Karpas-422 (cell line): ENCODE results near the gene TOMM22. TPM values are rescaled to one million over a fixed set of nuclear protein-coding genes. Genes with fewer than 3 reads are reported as not detected.

Experiments used
- DNase-seq: peaks from one replicate; pipeline ENCODE4 v3.0.0-alpha.2; 2015
- H2AFZ ChIP-seq: fragments of 200-600 bp; sonication (generic); 2 replicates; pipeline ENCODE4 v1.6.1; 2014; ENCODE audit warnings: antibody characterized with exemption, low read length, mixed read lengths
- H3K27ac ChIP-seq: fragments of 200-600 bp; sonication (generic); 2 replicates; pipeline ENCODE4 v1.5.1; 2014; ENCODE audit warnings: mild to moderate bottlenecking, low read length, moderate library complexity
- H3K27me3 ChIP-seq: fragments of 200-600 bp; sonication (generic); 2 replicates; pipeline ENCODE4 v1.6.1; 2014; ENCODE audit warnings: low read length, mixed read lengths
- H3K36me3 ChIP-seq: fragments of 200-600 bp; sonication (generic); 2 replicates; pipeline ENCODE4 v1.6.1; 2014; ENCODE audit warnings: low read length, mixed read lengths; ENCODE audit not compliant: insufficient read depth
- H3K4me1 ChIP-seq: fragments of 200-600 bp; sonication (generic); 2 replicates; pipeline ENCODE4 v1.6.1; 2014; ENCODE audit warnings: mild to moderate bottlenecking, low read length, mixed read lengths
- H3K4me2 ChIP-seq: fragments of 200-600 bp; sonication (generic); 2 replicates; pipeline ENCODE4 v1.6.1; 2014; ENCODE audit warnings: low read length, low read depth, mild to moderate bottlenecking; ENCODE audit not compliant: poor library complexity, severe bottlenecking
- H3K4me3 ChIP-seq: fragments of 200-600 bp; sonication (generic); 2 replicates; pipeline ENCODE4 v1.5.1; 2014; ENCODE audit warnings: mild to moderate bottlenecking, antibody characterized with exemption, low read length, mixed read lengths
- H3K79me2 ChIP-seq: fragments of 200-600 bp; sonication (generic); 2 replicates; pipeline ENCODE4 v1.6.1; 2014; ENCODE audit warnings: mild to moderate bottlenecking, low read length, mixed read lengths
- H3K9ac ChIP-seq: fragments of 200-600 bp; sonication (generic); 2 replicates; pipeline ENCODE4 v1.6.0; 2014; ENCODE audit warnings: low read length
- H3K9me2 ChIP-seq: fragments of 200-600 bp; sonication (generic), shearing (Covaris generic); replicated peaks from 2 replicates; pipeline ENCODE4 v1.6.0; 2014; ENCODE audit warnings: mild to moderate bottlenecking, low read length, moderate library complexity; ENCODE audit not compliant: insufficient read depth
- H3K9me3 ChIP-seq: fragments of 300-700, 200-600 bp; sonication (generic); 2 replicates; pipeline ENCODE4 v1.6.1; 2014; ENCODE audit warnings: low read length, mixed read lengths
- H4K20me1 ChIP-seq: fragments of 200-600 bp; sonication (generic); 2 replicates; pipeline ENCODE4 v1.6.1; 2014; ENCODE audit warnings: mild to moderate bottlenecking, antibody characterized with exemption, low read length, low read depth; ENCODE audit not compliant: insufficient read depth
- total RNA-seq: library from RNA; depleted of rRNA; stranded (reverse); fragments of >200 nt; shearing (Covaris generic); gene quantifications from 2 replicates; pipeline ENCODE4 v1.2.3, GENCODE V29; 2014; ENCODE audit warnings: low replicate concordance

TOMM22 gene
- total RNA-seq, 1 experiment from 2014 or later, result 74.1 TPM

- H3K4me2 ChIP-seq, result no peak overlapping the region
- peaks cover 40% of the 10 kb centered on the region for H4K20me1 ChIP-seq
- H3K36me3 ChIP-seq, result peaks cover 27% of the 10 kb centered on the region
- H3K79me2 ChIP-seq, result peaks cover 78% of the 10 kb centered on the region
- H3K27me3 ChIP-seq, result no peaks in the 10 kb centered on the region
- H3K27ac ChIP-seq, result no peak overlapping the region
- H3K4me3 ChIP-seq, result no peak overlapping the region
- peaks cover 15% of the 10 kb centered on the region for H3K4me1 ChIP-seq
- no peaks in the 10 kb centered on the region for H3K9me3 ChIP-seq
- no peaks in the 10 kb centered on the region for H3K9me2 ChIP-seq
- no peak overlapping the region for H3K9ac ChIP-seq
- H2AFZ ChIP-seq, result no peak overlapping the region
- DNase-seq, result no peak
These were observed 32.2 kb downstream of the TOMM22 start for GRCh38 chr22:38713921-38714320.

- no peak for DNase-seq
- peaks cover 19% of the 10 kb centered on the region for H3K36me3 ChIP-seq
- H3K79me2 ChIP-seq, result peaks cover 67% of the 10 kb centered on the region
- no peak overlapping the region for H3K4me2 ChIP-seq
- H2AFZ ChIP-seq, result no peak overlapping the region
- no peaks in the 10 kb centered on the region for H3K27me3 ChIP-seq
- peaks cover 31% of the 10 kb centered on the region for H4K20me1 ChIP-seq
- H3K9ac ChIP-seq, result no peak overlapping the region
- no peak overlapping the region for H3K4me3 ChIP-seq
- H3K27ac ChIP-seq, result no peak overlapping the region
- no peaks in the 10 kb centered on the region for H3K9me3 ChIP-seq
- H3K4me1 ChIP-seq, result peaks cover 2% of the 10 kb centered on the region
- H3K9me2 ChIP-seq, result no peaks in the 10 kb centered on the region
These were observed 33.5 kb downstream of the TOMM22 start for GRCh38 chr22:38715176-38715764.

GRCh38 chr22:38715852-38716251 lies 34.1 kb downstream of the TOMM22 start:
- Histone ChIP-seq H3K9ac (no peak overlapping the region), H3K36me3 (peaks cover 18% of the 10 kb centered on the region), H2AFZ (no peak overlapping the region), H3K27me3 (no peaks in the 10 kb centered on the region), H4K20me1 (peaks cover 29% of the 10 kb centered on the region; the same call in 1 of the 2 replicates), H3K9me2 (no peaks in the 10 kb centered on the region), H3K4me3 (no peak overlapping the region), H3K27ac (no peak overlapping the region), H3K4me2 (no peak overlapping the region), H3K79me2 (peaks cover 62% of the 10 kb centered on the region), H3K9me3 (no peaks in the 10 kb centered on the region), H3K4me1 (no peaks in the 10 kb centered on the region)
- DNase-seq, result no peak

GRCh38 chr22:38716271-38716670 lies 34.5 kb downstream of the TOMM22 start:
- Histone ChIP-seq H3K36me3 (peaks cover 18% of the 10 kb centered on the region), H3K9ac (no peak overlapping the region), H3K9me3 (no peaks in the 10 kb centered on the region), H3K4me1 (no peaks in the 10 kb centered on the region), H3K79me2 (peaks cover 57% of the 10 kb centered on the region), H4K20me1 (peaks cover 29% of the 10 kb centered on the region; the same call in 1 of the 2 replicates), H3K4me3 (no peak overlapping the region), H2AFZ (no peak overlapping the region), H3K4me2 (no peak overlapping the region), H3K27me3 (no peaks in the 10 kb centered on the region), H3K9me2 (no peaks in the 10 kb centered on the region), H3K27ac (no peak overlapping the region)
- no peak for DNase-seq

- Histone ChIP-seq H3K9me2 (no peaks in the 10 kb centered on the region), H3K27ac (no peak overlapping the region), H3K36me3 (peaks cover 18% of the 10 kb centered on the region), H3K9ac (no peak overlapping the region), H4K20me1 (peaks cover 29% of the 10 kb centered on the region; the same call in 1 of the 2 replicates), H2AFZ (no peak overlapping the region), H3K9me3 (no peaks in the 10 kb centered on the region), H3K79me2 (peaks cover 53% of the 10 kb centered on the region), H3K4me3 (no peak overlapping the region), H3K4me1 (no peaks in the 10 kb centered on the region), H3K27me3 (no peaks in the 10 kb centered on the region), H3K4me2 (no peak overlapping the region)
- DNase-seq, result no peak
These were observed 35.1 kb downstream of the TOMM22 start for GRCh38 chr22:38716826-38717225.

- no peaks in the 10 kb centered on the region for H3K4me1 ChIP-seq
- H4K20me1 ChIP-seq, result peaks cover 28% of the 10 kb centered on the region; the same call in 1 of the 2 replicates
- no peak overlapping the region for H2AFZ ChIP-seq
- no peak overlapping the region for H3K27ac ChIP-seq
- no peaks in the 10 kb centered on the region for H3K27me3 ChIP-seq
- no peak overlapping the region for H3K4me3 ChIP-seq
- no peak overlapping the region for H3K9ac ChIP-seq
- DNase-seq, result no peak
- no peaks in the 10 kb centered on the region for H3K9me3 ChIP-seq
- H3K9me2 ChIP-seq, result no peaks in the 10 kb centered on the region
- peaks cover 49% of the 10 kb centered on the region for H3K79me2 ChIP-seq
- no peak overlapping the region for H3K4me2 ChIP-seq
- peaks cover 21% of the 10 kb centered on the region for H3K36me3 ChIP-seq
These were observed 35.5 kb downstream of the TOMM22 start for GRCh38 chr22:38717244-38717643.

- Histone ChIP-seq H3K27ac (no peak overlapping the region), H3K9me3 (no peaks in the 10 kb centered on the region), H3K4me1 (no peaks in the 10 kb centered on the region), H3K79me2 (peaks cover 37% of the 10 kb centered on the region), H3K4me2 (no peak overlapping the region), H3K27me3 (no peaks in the 10 kb centered on the region), H3K9ac (no peak overlapping the region), H3K4me3 (no peak overlapping the region), H4K20me1 (peaks cover 21% of the 10 kb centered on the region; the same call in 1 of the 2 replicates), H3K36me3 (peaks cover 29% of the 10 kb centered on the region), H3K9me2 (no peaks in the 10 kb centered on the region), H2AFZ (no peak overlapping the region)
- no peak for DNase-seq
These were observed 36.7 kb downstream of the TOMM22 start for GRCh38 chr22:38718414-38718813.

GRCh38 chr22:38719196-38719595 lies 37.4 kb downstream of the TOMM22 start:
- no peak for DNase-seq
- Histone ChIP-seq H3K36me3 (peaks cover 35% of the 10 kb centered on the region), H3K27ac (no peak overlapping the region), H4K20me1 (peaks cover 17% of the 10 kb centered on the region; the same call in 1 of the 2 replicates), H2AFZ (no peak overlapping the region), H3K9me3 (no peaks in the 10 kb centered on the region), H3K4me1 (no peaks in the 10 kb centered on the region), H3K9me2 (no peaks in the 10 kb centered on the region), H3K9ac (no peak overlapping the region), H3K79me2 (peaks cover 31% of the 10 kb centered on the region), H3K27me3 (no peaks in the 10 kb centered on the region), H3K4me2 (no peak overlapping the region), H3K4me3 (no peak overlapping the region)
